ENCODE measurements around the gene EBF3.

Gene EBF3

GRCh38 chr10:129894698-129895097, 69.4 kb downstream of the EBF3 start:
- no peak overlapping the region for H3K27ac ChIP-seq
- H3K4me3 ChIP-seq: no peak overlapping the region
- DNase-seq (ENCODE audit: low spot score): no peak
- no peak for TF ChIP-seq CTCF (IDR thresholded peaks at IDR 0.05)

- no peak for DNase-seq (ENCODE audit: low spot score)
- Histone ChIP-seq H3K4me3 (no peak overlapping the region), H3K27ac (no peak overlapping the region)
- no peak for TF ChIP-seq CTCF (IDR thresholded peaks at IDR 0.05)
Observed at GRCh38 chr10:129893104-129894089, 70.7 kb downstream of the EBF3 start.

- Histone ChIP-seq H3K4me3 (no peak overlapping the region), H3K27ac (peak overlapping the region in 1 of 2 donors; percentile 36)
- TF ChIP-seq CTCF (IDR thresholded peaks at IDR 0.05): no peak
- no peak for DNase-seq (ENCODE audit: low spot score)
Observed at GRCh38 chr10:129892548-129893052, 71.5 kb downstream of the EBF3 start.

- DNase-seq (ENCODE audit: low spot score): no peak
- no peak for TF ChIP-seq CTCF (IDR thresholded peaks at IDR 0.05)
- H3K27ac ChIP-seq: peak overlapping the region in 1 of 2 donors; percentile 53
- H3K4me3 ChIP-seq: no peak overlapping the region
Observed at GRCh38 chr10:129891806-129892205, 72.3 kb downstream of the EBF3 start.

- Histone ChIP-seq H3K4me3 (no peak overlapping the region), H3K27ac (no peak overlapping the region)
- DNase-seq (ENCODE audit: low spot score): no peak
- no peak for TF ChIP-seq CTCF (IDR thresholded peaks at IDR 0.05)
Observed at GRCh38 chr10:129890170-129890569, 73.9 kb downstream of the EBF3 start.

GRCh38 chr10:129888784-129889616, 75.1 kb downstream of the EBF3 start:
- DNase-seq (ENCODE audit: low spot score): no peak
- peak; percentile 72 for TF ChIP-seq CTCF (IDR thresholded peaks at IDR 0.05)
- no peak overlapping the region for H3K4me3 ChIP-seq
- no peak overlapping the region for H3K27ac ChIP-seq

Measured in coronary artery (tissue), 2 donors.